ENCODE data around the gene RASAL2.

RASAL2 gene

DNA sequence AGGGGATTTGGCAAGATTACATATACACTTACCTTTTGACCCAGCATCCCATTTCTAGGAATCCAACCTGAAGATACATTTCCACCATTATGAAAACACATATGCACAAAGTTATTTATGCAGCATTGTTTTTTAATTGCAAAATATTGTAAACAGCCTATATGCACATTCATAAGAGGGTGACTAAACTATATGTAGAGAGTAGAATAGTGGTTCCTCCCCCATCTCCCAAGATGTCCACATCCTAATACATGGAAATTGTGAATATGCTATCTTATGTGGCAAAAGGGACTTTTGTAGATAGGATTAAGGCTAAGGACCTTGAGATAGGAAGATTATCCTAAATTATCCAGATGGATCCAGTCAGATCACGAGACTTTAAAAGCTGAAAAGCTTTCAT, 311.2 kb downstream of the RASAL2 start:
- ATAC-seq = no peak

DNA sequence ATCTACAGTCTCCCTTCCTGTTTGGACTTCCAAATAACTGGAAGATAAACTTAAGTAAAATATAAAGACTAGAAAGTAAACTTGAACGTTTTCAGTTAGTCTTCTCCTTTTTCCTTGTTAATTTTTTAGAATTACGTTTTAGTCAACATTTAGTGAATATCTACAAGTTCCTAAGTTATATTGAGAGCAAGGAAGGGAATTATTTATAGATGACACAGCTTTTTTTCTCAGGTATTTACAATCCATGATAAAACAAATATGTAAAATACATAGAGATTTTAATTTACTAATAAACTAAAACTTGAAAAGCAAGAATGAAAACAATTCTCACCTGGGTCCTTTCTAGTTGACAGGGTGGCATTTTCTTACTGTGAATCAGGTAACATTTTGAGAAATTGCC, 313.3 kb downstream of the RASAL2 start:
- no peak for ATAC-seq

DNA sequence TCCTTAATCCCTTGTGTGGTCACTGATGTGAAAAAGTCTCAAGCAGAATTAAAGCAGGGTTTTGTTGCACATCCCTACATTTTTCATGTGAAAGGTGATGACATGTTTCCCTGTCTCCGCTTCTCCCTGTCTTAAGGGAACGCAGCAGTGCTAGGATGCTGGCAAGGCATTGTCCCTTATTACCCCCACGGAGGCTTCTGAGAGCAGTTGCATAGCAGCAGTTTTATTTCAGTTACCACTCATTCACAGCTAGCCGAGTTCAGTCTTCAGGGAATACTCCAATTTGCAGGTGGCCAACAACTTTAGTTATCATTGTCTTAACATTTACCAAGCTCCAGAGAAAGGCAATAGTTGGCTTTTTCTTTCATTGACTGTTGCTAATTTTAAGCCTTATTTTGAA, 313.8 kb downstream of the RASAL2 start:
- ATAC-seq = no peak

DNA sequence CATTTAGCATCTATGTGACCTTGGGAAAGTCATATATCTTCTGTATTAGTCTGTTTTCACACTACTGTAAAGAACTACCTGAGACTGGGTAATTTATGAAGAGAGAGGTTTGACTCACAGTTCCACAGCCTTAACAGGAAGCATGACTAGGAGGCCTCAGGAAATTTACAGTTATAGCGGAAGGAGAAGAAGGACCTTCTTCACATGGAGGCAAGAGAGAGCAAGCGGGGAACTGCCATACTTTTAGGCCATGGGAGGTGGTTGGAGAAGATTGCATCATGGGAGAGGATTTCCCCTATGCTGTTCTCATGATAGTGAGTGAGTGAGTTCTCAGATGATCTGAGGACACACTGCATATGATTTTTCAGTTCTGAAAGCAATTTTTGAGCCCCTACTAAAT, 315.0 kb downstream of the RASAL2 start:
- ATAC-seq = no peak

DNA sequence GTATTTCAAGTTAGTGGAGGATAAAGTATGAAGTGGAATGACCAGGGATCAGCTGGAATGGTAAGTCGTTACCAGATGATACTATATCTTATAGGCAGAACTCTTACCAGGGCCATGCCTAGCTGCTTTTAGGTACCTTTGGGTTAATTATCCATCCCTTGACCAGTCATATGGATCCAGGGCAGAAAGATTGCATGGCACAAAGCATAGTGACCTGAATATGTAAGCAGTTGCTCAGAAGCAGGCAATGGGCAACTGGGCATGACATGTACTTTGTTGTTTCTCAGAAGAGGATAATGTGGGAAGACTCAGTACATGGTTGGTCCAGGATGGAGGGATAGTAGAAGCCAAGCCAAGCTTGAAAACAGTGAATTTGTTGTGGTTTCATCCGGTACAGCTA, 315.6 kb downstream of the RASAL2 start:
- ATAC-seq = no peak

DNA sequence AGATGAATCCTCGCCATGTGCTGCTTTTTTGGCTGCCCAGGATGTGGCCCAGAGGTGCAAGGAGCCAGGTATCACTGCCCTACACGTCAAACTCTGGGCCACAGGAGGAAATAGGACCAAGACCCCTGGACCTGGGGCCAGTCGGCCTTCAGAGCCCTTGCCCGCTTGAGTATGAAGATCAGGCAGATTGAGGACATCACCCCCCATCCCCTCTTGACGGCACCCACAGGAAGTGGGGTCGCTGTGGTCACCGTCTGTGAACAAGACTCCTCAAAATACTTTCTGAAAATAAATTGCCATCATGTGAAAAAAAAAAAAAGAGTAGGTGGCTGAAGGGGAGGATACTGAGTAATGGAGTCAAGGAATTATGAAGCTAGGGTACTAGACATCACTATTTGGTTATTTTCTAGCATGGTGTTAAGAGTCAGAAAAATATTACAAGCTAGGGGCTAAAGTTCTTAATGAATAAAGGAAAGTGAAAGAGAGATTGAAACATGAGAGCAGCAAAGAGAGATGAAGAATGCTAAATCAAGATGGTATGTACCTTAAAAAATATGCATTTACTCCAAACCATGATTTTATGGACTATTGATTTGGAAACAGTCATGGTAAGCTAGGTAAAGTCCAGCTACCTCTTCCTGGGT, 318.0 kb downstream of the RASAL2 start:
- no peak for ATAC-seq

DNA sequence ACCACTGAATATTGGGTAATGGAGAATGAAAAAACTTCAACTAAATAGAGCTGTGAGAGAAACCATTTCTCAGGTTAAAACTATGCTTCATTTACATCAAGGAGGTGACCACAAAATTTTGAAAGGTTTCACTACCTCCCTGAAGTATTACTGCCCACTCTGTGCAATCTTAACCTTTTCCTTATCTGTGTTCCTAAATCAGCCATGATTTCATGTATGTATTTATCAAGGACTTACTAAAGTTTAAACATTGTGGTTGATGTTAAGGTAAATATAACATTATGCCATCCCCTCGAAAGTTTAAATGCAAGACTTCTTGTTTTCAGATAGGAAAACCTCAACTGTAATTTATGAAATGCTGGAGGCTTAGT, 318.5 kb downstream of the RASAL2 start:
- ATAC-seq = no peak

DNA sequence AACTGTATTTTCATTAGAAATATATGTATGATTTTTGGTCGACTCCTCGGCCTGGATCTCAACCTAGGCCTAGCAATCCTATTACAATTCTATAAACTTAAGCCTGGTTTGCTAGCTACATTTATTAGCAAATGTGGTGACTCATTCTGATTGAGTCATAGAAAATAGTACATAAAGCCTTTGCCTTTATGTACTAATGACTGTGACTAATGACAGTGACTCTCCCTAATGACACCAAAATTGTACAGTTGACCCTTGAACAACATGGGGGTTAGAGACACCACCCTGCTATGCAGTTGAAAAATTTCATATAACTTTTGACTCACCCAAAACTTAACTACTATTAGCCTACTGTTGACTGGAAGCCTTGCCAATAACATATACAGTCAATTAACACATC, 324.0 kb downstream of the RASAL2 start:
- ATAC-seq = no peak

DNA sequence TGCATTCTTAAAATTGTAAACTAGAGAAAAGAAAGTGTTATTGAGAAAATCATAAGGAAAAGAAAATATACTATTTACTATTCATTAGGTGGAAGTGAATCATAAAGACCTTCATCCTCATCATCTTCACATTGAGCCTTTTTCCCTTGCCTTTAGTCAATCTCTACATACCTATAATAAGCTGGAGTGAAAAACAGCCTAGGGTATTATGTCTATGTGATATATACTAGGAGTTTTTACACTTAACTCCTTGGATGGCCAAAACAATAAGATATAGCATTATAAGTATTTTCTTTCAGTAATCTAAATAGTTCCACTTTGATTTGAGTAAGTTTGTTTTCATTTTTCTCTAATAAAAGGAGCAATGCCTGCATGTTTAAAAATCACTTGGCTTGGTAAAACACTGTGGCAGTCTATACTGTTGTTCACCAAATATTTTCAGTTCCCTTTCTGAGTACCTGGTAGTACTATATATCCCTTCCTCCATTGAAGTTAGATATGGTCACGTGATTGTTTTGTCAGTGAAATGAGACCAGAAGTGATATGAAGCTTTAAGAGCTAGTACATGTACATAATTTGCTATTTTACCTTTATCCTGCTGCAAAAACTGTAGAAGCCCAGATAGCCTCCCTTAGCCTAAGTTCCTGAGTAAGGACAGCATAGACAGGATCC, 324.5 kb downstream of the RASAL2 start:
- no peak for ATAC-seq

DNA sequence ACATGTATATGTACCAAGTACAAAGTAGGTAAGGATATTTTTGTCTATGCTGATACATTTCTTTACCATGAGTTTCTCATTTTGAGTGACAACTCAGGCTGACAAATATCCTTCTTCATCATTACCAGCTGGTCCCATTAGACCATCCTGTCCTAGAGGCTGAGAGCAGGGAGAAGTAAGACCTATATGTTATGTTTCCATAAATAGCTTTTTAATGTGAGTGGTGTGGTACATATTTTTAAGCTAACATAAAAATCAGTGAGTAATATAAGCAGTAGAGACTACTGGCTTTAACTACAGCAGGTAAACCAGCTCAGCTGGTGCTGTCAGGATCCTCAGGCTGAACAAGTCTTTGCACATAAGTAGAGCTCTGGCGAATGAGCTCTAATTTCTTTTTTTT, 340.5 kb downstream of the RASAL2 start:
- ATAC-seq = no peak

DNA sequence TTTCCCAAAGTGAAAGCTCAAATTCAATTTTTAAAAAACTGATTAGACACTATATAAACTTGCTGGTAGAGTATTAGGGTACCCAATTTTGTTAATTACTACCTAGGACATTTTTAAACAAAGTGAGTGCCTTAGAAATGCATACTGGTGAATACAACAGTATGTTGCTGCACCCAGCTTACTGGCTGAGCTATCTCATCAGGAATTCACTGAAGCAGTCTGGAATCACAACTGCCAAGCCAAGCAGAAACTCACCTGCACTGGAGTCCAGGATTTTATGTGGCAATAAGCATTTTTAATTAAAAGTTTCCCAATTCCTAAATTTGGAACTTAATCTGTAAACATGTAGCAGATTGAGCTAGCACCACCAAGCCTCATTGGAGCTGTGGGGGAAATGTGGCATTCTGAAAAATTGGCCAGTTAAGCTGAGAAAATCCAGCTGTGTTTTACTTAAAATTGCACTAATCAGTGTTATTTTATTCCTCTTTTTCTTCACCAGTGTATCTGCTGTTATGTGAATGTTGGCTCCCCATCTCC, 341.1 kb downstream of the RASAL2 start:
- no peak for ATAC-seq

DNA sequence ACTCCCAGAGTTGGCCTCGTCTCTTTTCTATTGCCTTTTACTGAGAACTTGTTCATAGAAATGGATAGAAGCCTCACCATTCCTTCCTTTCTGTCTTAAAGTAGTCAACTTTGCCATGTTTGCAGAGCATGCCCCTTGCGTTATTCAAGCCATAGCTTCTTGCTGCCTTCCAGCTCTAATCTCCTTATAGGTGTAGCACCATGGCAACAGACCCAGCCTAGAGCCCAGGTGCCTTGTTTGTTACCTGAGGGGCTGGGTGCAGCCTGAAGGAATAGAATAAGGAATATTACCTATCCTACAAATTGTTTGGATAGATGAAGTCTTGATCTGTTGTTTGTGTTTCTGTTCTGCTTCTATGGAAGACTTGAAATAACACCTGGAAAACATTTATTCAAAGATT, 343.0 kb downstream of the RASAL2 start:
- no peak for ATAC-seq

DNA sequence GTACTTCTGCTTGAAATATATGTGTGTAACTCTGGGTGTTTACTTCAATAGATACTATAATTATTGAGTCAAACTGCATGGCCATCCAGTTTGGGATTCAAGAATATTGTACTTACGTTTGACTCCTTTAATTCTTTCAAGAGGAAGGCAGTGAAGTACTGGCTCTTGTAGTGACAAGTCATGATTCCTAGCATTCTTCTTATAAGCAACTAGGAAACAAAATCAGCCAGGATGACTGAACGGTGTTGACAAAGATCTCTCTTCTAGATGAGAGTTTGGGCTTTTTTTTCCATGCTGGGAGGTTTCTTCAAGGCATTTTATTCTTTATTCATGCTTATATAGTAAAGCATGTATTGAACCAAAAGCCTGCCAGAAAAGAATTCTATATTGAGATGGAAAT, 344.5 kb downstream of the RASAL2 start:
- ATAC-seq = no peak

DNA sequence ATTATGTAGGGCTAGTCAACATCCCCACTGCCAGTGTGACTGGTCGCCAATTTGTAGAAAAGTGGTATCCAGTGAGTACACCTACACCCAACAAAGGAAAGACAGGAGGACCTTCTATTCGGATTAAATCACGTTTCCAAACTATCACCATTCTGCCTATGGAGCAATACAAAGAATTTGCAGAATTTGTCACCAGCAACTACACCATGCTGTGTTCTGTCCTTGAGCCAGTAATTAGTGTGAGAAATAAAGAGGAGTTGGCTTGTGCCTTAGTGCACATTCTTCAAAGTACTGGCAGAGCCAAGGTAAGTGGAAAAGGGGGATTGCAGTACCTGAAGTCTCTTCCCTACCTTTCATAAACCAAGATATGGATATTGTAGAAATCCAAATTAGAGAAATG, 349.0 kb downstream of the RASAL2 start:
- no peak for ATAC-seq

DNA sequence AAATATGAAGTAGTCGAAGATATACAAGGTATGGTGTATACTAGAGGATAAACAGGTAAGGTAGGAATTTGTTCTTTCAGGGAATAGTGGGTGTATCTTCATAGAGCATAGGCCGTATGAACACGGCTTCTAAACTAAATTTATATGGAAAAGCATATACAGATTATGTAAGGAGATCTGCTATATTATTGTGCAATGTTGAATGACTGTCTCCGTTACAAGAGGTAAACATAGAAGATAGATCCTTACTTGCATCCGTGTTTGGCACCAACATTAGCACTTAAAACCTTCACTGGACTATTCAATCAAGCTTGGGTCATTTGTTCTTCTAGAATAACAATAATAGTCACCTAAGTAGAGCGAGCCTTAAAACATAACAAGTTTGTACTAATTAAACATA, 357.0 kb downstream of the RASAL2 start:
- ATAC-seq = no peak

DNA sequence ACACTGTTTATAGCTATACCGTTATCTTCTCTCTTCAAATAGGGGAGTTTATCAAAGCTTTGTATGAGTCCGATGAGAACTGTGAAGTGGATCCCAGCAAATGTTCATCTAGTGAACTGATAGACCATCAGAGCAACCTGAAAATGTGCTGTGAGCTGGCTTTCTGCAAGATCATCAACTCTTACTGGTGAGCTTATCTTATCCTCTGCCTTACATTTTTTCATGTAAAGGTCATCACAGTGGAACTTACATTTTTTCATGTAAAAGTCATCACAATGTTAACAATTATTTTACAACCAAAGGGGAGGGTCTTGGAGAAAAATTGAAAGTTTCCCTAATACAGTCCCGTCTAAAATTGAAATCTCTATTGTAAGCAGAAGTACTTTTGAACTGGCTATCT, 357.6 kb downstream of the RASAL2 start:
- no peak for ATAC-seq

DNA sequence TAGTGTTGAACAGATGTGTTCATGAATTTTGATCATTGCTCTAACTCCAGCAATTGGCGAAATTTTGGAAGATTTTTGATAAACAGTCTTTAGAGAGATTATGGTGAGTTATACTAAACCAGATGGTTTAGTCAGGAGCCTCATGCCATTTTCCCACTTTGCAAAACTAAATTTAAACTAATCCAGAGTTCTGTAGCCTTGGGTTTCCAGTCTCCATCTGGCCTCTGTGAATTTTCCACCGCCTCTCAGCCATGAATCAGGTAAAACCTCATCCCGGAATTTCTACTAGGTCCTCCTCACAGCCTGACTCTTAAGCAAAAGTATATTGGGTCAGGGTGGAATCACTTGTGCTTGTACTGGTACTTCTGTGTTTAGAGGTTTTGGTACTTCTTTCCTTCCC, 358.1 kb downstream of the RASAL2 start:
- no peak for ATAC-seq

DNA sequence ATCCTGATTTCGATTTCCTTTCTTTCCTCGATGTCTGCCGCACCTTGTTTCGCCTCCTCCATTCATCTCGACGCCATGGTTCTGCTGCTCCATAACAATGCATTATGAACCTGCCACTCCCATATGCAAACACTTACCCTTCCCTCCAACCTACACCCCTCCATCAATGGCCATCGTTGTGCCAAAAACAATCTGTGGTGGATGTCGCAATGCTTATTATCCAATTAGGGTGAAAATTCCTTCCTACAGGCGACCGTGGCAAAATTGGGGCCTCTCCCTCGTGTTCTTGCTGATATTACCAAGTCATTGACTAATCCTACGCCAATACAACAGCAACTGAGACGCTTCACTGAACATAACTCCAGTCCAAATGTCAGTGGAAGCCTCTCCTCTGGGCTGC, 362.6 kb downstream of the RASAL2 start:
- no peak for ATAC-seq

DNA sequence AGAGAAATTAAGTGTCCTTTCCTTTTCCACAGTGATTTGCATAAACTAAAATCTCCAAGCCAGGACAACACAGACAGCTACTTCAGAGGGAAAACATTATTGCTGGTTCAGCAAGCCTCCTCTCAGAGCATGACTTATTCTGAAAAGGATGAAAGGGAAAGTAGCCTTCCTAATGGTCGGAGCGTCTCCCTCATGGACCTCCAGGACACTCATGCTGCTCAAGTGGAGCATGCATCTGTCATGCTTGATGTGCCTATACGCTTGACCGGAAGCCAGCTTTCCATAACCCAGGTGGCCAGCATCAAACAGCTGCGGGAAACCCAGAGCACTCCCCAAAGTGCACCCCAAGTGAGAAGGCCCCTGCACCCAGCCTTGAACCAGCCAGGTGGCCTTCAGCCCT, 363.7 kb downstream of the RASAL2 start:
- no peak for ATAC-seq

DNA sequence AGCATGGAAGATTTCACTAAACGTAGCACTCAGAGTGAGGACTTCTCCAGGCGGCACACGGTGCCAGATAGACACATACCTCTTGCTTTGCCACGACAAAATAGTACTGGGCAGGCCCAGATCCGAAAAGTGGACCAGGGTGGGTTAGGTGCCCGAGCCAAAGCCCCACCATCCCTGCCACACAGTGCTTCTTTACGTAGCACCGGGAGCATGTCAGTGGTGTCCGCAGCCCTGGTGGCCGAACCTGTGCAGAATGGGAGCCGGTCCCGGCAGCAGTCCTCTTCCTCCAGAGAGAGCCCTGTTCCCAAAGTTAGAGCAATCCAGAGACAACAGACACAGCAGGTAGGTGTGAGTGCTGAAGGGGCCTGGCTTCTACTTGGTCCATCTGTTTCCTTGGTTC, 364.3 kb downstream of the RASAL2 start:
- no peak for ATAC-seq

DNA sequence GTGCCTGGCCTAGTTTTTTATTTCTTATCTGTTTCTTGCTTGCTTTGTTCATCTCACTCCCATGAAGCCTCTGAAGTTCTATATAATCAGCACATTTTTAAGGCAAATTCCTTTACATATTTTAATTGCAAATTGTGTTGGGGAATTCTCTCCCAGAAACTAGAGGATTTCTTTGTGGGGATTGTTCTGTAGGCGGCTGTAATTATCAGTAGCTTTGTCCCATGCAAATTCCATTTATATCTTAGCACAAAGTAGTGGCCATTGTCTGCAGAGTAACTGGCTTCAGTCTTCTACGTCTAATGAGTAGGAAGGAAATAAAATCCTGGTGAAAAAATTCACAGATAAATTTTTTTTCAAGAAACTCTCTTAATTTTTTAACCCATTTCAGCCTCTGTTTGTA, 367.2 kb downstream of the RASAL2 start:
- no peak for ATAC-seq

DNA sequence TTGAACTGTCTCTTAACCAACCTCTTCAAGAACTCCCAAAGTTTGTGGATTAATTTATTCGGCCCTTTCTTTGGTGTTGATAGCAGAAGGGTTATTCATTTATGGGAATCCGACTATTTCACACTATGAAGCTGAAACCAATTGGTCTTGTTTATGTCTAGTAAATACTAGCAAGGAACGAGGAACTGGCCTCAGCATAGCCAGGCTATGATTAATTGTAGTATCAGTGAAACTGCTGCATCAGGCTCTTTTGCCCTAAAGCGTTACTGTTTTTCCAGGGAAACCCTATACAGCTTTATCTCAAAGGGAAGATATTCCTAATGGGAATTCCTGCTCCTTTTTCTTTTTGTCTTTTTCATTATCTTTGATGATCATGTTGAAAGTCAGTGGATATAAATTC, 367.8 kb downstream of the RASAL2 start:
- no peak for ATAC-seq

DNA sequence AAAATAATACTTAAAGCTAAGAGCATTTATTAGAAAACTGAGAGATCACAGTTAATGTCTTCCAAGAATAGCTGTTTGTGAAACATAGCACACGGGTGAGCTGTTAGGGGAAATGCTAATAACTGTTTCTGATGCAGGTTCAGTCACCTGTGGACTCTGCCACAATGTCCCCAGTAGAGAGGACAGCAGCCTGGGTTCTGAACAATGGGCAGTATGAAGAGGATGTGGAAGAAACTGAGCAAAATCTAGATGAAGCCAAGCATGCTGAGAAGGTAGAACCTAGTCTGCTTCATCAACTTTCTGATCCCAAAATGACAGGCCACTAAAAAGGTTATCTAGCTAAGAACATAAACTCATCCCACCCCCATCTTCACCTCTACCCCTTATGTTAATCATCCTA, 370.2 kb downstream of the RASAL2 start:
- ATAC-seq = no peak

DNA sequence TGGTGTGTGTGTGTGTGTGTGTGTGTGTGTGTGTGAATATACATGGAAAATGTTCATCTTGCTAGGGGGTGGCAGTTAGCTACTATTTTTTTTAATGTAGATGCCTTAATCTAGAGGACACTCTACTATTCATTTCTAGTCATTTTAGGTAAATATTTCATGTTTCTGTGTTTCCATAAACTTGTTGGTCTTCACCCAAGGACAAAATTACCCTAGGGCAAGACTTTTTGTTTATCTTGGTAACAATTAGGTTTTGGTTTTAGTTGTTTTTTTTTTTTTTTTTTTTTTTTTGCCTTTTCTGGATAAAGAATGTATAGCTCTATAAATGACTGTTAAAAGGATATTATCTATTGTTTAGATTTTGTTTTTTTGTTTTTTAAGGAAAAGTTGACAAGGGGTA, 370.7 kb downstream of the RASAL2 start:
- ATAC-seq = no peak

DNA sequence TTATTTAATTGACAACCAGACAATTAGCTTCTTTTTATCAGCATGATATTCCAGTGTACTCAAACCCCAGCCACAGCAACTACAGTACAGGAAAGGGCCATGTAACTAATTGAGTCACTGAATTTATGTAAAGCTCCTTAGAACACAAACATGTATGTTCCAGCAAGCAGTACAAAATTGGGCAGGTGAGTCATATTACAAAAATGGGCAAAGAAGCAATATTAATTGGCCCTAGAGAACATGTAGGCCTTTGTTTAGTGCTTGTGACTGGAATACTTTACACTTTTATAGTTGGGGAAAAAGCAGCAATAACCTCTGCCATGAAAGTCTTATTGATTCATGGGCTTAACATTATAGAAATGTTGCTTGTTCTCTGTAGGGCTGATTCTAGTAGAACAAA, 371.1 kb downstream of the RASAL2 start:
- no peak for ATAC-seq
